HG03175 (cell line): ENCODE measurements around the gene LTF.

Experiments
- ATAC-seq: cut with Tn5 transposase; IDR thresholded peaks from one replicate; pipeline ENCODE4 v1.9.1; 2021; ENCODE audit warnings: mild to moderate bottlenecking, moderate library complexity; ENCODE audit not compliant: unreplicated experiment

LTF gene

DNA sequence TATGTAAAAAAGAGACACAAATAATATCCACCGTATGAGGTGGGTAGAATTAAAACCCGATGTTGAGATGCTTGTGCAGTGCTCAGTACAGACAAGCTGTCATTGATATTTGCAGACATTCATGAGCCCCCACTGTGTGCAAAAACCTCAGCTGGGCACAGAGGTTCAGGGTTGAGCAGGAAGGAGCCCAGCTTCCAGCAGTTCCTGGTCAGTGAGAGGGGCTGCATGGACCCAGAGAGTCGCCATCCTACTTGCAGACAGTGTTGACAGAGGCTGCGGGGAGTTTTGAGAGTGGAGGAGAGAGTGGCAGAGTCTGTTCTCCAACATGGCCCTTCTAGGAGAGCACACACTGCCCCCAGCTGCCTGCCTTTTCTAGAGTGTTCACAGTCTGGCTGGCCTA, 6.1 kb upstream of the LTF start:
- ATAC-seq = no peak

DNA sequence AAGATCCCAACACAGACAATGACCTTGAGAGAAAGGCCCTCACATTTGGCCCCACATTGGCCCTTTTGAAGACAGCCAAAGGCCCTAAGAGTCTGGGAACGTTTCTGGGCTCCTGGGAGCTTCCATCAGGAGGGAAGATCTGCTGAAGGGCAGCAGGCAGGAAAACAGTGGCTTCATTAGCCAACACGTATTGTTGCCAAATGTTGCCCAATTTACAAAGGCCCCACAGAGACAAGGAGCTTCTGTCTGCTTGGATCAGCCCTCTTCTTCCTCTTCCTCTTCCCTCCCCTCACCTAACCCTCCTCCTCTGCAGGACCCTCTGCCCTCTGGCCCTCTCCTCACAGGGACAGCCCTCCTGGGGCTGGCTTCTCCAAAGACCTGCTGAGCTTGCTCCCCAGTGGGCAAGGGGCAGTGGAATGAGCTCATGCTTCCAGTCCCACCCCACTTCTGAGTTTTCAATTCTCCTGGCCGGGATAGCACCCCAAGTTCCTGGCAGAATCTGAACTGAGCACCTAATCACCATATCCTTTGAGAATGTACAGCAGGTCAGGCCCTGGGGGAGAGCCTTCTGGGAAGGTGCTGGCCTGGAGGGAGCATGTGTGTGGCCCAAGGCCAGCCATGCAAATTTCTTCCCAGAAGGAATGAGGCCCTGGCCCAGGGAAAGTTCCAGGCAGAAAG, 5.1 kb upstream of the LTF start:
- ATAC-seq = no peak

DNA sequence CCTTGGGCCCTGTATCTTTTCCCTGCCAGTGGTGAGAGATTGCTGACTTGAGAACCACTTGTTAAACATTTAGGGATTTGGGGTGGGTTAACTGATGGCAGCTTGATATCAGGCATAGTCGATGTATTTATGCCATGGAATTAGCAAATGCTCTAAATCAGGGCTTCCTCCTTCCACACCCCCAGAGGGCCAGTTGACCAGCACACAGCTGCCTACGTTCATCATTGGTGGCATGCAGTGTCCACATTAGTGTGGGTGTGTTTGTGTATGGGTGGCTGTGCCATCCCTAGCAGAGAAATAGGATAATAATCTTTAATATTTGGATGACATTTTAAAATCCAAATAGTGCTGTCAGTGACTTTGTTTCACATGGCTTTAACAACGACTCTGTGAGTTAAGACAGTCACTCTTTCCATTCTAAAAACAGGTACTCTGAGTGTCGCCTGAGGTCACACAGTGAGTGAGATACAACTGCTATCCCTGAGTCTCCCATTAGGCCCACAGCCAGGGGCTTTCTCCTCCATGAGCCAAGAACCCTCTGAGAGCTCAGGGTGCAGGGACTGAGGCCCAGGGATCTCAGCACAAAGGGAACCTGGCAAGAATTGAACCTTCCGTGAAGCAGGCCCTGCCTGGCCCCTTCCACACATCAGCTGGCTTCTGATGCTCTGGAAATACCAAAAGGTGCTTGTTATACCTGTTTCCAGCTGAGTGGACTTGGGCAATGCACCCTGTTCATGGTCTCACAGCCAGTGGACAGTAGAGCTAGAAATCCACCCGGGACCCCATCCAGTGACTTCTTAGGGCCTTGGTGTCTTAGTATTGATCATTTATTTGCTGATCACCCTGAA, 4.3 kb upstream of the LTF start:
- ATAC-seq = no peak

DNA sequence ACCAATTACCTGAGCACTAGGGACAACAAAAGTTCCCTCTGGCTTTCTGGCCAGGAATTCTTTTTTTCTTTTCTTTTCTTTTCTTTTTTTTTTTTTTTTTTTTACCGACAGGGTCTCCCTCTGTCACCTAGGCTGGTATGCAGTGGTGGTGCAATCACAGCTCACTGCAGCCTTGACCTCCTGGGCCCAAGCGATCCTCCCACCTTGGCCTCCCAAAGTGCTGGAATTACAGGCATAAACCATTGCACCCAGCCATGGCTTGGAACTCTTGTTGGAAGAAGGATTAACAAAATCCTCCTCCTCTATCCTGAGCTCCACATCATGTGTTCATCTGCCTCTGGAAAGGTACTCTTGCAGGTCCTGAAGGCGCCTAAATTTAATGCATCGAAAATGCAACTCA, 2.9 kb upstream of the LTF start:
- no peak for ATAC-seq

DNA sequence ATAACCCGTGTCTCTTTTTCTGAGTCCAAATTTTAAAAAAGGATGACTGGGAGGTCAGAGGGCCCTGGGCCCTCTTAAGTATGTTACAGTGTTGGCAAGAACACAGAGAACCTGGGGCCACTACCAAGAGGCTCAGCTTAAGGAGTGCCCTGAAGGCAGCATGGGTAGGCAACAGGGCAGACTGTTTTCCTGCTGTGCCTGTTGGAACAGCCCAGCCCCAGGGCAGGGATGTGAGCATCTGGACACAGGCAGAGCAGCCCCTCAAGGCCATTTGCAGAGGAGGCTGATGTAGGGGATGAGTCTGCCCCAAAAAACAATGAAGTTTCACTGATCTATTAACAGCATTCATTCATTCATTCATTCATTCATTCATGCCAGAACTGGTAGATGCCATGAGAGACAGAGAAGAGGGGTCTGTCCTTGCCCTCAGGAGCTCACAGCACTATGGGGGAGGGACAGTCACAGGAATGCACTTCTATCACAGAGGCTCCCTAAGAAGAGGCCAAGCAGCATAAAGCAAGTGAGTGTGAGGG, 2.2 kb upstream of the LTF start:
- no peak for ATAC-seq

DNA sequence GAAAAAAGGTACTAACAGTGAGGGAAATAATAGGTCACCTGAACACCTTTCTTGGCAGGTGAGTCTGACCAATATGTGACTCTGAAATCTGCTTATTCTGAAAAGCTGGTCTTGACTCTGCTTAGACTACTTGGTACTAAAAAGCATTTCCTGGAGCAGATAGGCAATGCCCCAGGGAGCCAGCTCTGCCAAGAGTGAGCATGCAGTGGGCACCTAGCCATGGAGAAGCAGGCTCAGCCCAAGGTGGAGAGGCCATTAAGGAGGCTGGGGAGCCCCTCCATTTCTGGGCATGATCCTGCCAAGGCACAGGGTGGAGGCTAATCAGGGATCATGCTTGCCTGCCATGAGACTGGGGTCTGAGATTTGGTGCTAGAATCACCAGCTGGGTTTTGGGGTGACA, 1.6 kb upstream of the LTF start:
- ATAC-seq = no peak

DNA sequence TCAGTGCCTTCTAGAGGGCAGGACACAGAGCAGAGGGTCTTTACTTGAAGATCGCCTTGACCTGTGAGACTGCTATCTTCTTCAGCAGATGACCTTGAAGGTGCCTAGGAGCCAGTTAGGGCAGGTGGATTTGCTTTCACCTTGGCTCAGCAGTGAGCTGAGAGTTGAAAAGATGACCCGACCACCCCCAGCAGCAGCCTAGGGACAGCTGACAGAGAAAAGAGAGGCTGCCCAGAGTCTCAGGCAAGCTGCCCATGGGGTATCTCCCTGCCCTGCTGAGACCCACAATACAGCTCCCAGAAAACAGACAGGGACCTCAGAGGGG, 453 bp upstream of the LTF start:
- no peak for ATAC-seq

DNA sequence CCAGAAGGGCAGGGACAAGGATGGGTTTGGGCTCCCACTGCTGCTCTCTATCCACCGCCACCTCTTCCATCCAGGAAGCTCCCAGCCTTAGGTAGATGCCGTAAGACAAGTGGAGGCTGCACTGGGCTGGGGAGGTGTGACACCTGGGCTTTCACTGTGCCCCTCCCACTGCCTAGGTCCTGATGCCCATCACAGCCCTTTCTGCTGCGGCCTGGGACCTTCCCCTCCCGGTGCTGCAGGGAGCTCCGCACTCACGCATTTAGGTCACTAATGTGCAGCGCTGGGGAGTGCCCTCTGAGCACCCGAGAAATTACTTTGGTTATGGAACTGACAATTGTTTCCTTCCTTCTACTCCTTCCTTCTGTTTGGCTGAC, 850 bp downstream of the LTF start:
- ATAC-seq = no peak

DNA sequence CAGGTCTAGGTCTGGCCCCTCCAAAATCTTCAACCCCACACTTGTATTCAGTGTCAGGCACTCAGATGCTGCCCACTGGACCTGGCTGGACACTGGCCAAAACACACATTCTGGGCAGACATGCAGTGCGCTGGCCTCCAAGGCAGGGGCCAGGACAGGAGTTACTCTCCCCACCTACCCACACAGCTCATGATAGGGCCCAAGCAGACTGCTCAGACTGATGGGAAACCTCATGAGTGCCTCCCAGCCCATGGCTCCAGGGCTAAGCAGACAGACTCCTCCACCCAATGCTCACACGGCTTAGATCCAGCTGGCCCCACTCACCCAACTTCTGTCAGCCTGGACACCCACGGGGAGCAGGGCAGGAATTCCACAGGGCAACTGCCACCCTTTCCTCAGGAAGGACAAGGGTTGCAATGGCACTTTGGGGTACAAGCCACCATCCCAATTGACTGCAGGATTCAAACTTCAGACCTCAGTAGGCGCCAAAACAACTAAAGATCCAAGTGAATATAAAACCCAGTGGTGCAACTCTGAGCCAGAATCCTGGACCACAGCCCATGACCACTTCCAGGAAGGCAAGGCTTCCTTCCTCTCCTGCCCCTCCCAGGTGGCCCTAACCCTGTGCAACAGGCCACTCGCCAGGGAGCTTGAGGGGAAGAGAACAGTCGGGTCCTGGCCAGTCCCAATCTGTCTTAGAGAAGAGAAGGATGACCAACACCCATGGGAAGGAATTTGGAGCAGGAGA, 1.4 kb downstream of the LTF start:
- no peak for ATAC-seq

DNA sequence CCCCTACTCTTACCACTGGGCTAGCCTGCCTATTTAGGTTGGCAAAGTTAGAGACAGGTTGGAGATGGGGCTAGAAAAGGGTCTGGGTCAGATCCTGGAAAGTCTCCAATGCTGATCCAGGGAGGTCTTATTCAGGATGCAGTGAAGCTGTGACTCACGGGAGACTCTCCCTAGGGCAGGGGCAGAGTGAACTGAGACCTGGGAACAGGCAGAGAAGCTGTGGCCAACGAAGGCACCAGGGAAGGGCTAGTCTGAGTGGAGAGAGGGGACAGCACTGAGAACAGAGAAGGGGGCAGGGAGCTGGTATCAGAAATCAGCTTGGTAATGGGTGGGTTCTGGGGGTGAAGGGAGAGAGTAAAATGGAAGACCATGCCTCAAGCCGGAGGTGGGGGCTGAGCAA, 2.2 kb downstream of the LTF start:
- no peak for ATAC-seq

DNA sequence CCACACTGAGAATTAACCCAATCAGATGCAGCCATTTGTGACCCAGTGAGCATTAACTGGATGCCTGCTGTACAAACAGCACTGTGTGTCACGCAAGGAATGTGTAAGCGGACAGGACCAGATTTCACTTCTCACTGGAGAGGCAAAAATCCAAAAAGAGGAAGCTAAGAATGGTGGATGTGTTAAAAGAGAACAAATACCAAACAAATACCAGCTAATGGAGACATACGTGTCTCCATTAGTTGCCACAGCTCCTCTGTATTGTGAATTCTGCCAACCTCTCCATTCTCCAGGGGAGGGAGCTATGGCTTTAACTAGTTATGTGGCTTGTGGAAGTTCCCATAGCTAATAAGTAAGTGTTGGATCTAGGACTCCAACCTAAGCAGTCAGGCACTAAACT, 2.6 kb downstream of the LTF start:
- ATAC-seq = no peak

DNA sequence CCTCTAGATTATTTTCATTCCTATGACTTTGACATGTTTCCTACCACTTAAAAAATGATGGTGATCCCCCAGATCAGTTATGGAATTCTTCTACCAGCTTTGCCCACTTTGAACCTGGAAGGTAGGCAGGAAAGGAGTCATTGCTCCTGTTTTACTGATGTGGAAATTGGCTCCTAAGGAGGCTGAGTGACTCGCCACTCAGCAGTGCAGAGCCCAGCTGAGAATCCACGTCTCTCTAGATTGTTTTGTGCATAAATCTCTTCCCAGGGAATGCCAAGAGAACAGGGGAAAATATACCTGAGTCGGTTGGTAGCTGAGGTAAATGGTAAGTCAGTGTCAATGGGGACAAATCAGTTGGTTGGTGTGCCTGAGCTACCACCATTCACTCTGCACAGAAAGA, 4.7 kb downstream of the LTF start:
- ATAC-seq = no peak

DNA sequence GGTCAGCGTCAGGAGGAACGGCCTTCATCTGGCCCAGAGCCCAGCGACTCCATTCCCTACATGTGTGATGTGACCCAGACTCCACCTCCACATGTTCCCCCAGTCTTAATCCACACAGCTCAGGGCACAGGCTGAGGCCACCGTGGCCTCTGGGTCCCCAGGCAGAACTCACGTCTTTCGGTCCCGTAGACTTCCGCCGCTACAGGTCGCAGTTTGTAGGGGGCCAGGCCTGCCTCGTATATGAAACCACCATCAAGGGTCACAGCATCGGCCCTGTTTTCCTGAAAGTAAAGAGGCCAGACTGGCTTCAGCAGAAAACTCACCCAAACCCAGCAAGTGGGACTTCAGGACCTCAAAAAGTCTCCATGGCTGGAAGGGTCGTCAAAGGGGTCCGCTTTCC, 8.6 kb downstream of the LTF start:
- no peak for ATAC-seq

DNA sequence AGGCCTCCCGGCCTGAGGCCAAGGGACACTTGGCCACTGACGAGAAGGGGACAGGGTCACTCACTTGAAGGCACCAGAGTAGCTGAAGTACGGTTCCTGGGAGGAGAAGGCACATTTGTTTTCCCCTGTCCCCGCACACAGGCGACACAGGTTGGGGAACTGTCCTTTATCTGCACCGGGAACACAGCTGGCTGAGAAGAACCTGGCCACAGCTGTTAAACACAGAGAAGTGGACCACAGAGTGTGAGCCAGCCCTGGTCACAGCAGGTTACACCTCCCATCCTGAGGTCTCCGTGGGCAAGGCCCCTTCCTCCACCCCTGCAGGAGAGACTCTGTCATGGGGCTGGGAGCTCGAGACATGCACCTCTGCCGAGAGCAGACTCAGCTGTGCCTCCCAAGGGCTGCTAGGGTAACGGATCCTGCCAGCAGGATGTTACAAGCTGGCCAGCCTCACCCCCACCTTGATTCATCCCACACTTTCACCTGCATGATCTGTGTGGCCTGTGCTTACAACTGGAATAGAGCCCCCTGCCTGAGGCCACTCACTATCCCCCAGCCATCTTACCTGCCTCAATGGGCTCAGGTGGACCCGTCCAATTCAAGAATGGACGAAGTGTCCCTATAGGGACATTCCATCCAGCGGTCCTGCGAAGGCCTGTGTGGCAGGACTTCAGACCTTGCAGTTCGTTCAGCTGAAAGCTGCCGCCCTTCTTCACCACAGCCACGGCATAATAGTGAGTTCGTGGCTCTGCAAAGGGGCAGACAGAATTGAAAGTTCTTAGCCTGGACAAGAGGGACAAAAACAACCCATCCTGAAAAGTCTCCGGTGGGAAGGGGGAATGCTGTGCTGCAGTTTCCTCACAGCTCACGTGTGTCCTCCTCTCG, 9.2 kb downstream of the LTF start:
- ATAC-seq = no peak

DNA sequence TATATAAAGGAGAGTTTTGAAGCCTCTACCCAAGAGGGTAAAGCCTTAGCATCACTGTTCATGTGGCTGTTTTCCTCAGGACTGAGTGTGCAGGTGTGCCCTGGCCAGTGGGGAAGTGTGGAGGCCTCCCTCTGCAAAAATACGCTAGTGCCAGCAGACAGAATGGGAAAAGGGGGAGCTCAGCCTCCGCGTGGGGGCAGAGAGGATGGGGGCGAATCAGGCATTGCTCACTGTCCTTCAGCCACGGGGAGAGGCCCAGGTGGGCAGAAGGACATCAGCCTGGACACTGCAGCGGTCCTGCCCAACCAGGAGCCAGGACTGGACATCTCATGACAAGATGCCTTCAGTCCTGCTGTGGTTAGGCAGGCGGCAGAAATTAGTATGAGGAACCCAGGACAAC, 10.1 kb downstream of the LTF start:
- no peak for ATAC-seq

DNA sequence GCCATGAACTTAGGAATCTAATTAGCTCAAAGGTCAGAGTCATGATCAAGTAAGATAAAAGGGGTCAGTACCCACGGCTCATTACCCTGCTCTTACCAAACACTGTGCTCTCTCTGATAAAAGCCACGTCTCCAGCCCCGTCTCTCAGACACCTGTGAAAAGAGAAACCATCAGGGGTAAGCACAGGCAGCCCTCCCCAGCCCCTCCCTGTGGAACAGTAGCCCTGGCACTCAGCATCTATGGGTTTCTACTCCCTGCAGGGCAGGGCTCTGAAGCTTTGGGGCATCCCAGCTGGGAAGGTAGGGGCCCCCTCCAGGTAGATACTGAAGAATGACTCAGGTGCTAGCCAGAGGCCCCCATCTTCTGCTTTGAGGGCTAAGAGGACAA, 10.5 kb downstream of the LTF start:
- ATAC-seq = no peak

DNA sequence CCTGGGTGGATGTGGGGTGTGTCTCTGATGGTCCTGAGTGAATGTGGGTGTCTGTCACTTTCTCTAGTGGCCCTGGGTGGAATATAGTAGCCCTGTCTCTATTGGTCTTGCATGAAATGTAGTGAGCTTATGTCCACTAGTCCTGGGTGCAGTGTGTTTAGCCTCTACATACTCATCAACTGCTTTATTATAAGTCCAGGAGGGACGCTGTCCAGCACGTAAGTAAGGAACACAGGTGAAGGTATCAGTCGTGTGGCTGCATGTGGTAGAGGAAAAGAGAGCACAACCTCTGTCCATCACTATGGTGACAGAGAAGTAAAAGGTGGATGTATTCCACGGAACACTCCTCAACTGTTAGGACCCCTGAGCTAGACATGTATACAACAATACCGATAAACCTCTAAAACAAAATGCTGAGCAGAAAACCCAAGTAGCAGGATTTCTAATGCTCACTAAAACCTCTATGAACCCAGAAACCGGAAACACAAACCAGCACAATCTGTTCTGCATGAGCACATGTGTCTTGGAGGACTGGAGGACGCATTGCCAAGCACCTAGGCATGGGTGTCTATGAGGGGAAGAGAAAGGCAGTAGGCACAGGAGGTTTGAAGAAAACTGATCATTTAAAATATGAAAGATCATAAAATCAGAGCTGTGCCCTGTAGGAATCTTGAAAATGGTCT, 11.0 kb downstream of the LTF start:
- ATAC-seq = no peak

DNA sequence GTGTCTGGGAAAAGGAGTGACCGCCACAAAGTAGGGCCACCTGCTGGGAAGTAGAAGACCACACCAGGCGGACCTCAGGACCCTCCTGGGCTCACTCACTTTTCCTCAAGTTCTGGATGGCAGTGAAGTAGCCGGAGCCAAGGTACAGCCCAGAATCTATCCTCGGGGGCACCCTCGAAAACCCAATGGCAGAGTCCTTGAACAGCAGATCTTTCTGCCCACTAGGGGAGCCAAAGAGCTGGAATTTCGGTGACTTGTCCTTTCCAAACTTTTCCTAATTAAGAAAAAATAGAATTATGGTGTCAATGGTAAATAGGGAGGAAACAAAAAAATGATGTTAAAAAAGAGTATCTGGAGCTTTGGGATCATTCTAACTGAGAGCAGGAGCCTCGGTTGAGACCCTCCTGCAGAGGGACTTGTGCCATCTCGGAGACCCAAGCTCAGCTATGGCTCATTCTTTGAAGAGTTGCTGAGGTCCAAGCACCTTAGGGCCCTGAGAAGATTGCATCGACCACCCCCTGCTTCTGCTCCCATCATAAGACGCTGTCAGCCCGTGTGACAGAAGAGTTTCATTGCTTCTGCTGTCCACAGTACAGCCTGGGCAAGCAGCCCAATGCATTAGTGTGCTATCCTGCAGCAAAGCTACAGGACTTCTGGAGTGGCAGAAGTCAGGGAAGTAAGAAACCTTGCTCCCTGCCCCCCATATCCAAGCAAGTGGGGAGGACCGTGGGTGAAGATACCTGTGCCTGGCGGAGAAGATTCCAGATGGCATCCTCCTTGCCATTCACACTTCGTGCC, 14.8 kb downstream of the LTF start:
- no peak for ATAC-seq

DNA sequence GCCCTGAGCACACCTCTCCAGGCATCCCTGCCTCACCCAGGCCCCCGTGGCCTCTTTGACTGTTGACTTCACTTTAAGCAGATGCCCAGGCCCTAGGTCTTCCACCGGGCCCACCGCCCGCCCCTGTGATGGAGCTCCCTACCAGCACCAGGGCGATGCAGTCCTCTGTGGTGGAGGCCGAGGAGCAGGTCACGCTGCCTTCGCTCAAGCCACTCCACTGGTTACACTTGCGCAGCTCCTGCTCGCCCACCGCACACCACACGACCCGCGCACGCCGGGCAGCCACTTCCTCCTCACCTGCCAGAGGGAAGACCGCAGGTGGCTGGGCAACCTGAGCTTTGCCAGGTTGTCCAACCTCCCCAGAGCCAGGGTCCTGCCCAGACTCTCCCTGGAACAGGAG, 16.0 kb downstream of the LTF start:
- ATAC-seq = no peak
